ENCODE measurements around the gene CLIP1.

- TF ChIP-seq CTCF (conservative IDR thresholded peaks at IDR 0.05; ENCODE audit: low read length) (no peak), EZH2phosphoT487 (IDR thresholded peaks at IDR 0.05; ENCODE audit: borderline replicate concordance, low read depth, low read length) (no peak)
Measured at GRCh38 chr12:122381021-122381420, 41.4 kb downstream of the CLIP1 start.
